GM21825 (cell line): ENCODE results near the gene ETV7.
A peak's percentile ranks its signal among the peaks of the same experiment; 100 is the strongest.
"Not testable (repeated sequence)": the region's sequence is repeated elsewhere in the genome, so short reads cannot be mapped to it uniquely, and the experiment has no call there.

Source experiments
- ATAC-seq: cut with Tn5 transposase; IDR thresholded peaks from one replicate; pipeline ENCODE4 v1.9.1; 2021; ENCODE audit warnings: mild to moderate bottlenecking, moderate library complexity; ENCODE audit not compliant: unreplicated experiment

ETV7 gene

GRCh38 chr6:36387440-36388303 is at the start of gene ETV7:
TSS of gene ETV7 (minus strand) at chr6:36387669. CDS start at chr6:36387541, 128 bp downstream.
- ATAC-seq = no peak

GRCh38 chr6:36436466-36436865 is 49.0 kb upstream of the ETV7 start:
- ATAC-seq = no peak

- ATAC-seq = no peak
Measured at GRCh38 chr6:36432151-36432671, 44.7 kb upstream of the ETV7 start.

- no peak for ATAC-seq
Measured at GRCh38 chr6:36431197-36431596, 43.7 kb upstream of the ETV7 start.

GRCh38 chr6:36430351-36430750 is 42.9 kb upstream of the ETV7 start:
- ATAC-seq = no peak

GRCh38 chr6:36428911-36429310 is 41.4 kb upstream of the ETV7 start:
- no peak for ATAC-seq

GRCh38 chr6:36426622-36427021 is 39.2 kb upstream of the ETV7 start:
- no peak for ATAC-seq

- ATAC-seq = peak; percentile 92
Measured at GRCh38 chr6:36423101-36423824, 35.8 kb upstream of the ETV7 start.

GRCh38 chr6:36422714-36423100 is 35.2 kb upstream of the ETV7 start:
- ATAC-seq = no peak

GRCh38 chr6:36419310-36419709 is 31.8 kb upstream of the ETV7 start:
- ATAC-seq = no peak

- ATAC-seq = no peak
Measured at GRCh38 chr6:36418558-36418957, 31.1 kb upstream of the ETV7 start.

- ATAC-seq = no peak
Measured at GRCh38 chr6:36414481-36414880, 27.0 kb upstream of the ETV7 start.

- no peak for ATAC-seq
Measured at GRCh38 chr6:36413489-36414480, 26.3 kb upstream of the ETV7 start.

- not testable (repeated sequence) for ATAC-seq
Measured at GRCh38 chr6:36409718-36410117, 22.2 kb upstream of the ETV7 start.

- no peak for ATAC-seq
Measured at GRCh38 chr6:36404164-36404563, 16.7 kb upstream of the ETV7 start.

GRCh38 chr6:36402481-36402880 is 15.0 kb upstream of the ETV7 start:
- no peak for ATAC-seq

GRCh38 chr6:36399970-36400369 is 12.5 kb upstream of the ETV7 start:
- ATAC-seq = no peak

GRCh38 chr6:36392621-36393020 is 5.2 kb upstream of the ETV7 start:
- no peak for ATAC-seq

GRCh38 chr6:36389353-36389752 is 1.9 kb upstream of the ETV7 start:
- ATAC-seq = no peak

GRCh38 chr6:36386495-36387439 is 702 bp downstream of the ETV7 start:
- no peak for ATAC-seq
